NCI-H446 (cell line): ENCODE results near the gene BAIAP2.

Source experiments
- DNase-seq, 2 experiments: peaks; one replicate each; lab custom pipeline; 2025; lab: John Stamatoyannopoulos, UW

BAIAP2 gene

DNA sequence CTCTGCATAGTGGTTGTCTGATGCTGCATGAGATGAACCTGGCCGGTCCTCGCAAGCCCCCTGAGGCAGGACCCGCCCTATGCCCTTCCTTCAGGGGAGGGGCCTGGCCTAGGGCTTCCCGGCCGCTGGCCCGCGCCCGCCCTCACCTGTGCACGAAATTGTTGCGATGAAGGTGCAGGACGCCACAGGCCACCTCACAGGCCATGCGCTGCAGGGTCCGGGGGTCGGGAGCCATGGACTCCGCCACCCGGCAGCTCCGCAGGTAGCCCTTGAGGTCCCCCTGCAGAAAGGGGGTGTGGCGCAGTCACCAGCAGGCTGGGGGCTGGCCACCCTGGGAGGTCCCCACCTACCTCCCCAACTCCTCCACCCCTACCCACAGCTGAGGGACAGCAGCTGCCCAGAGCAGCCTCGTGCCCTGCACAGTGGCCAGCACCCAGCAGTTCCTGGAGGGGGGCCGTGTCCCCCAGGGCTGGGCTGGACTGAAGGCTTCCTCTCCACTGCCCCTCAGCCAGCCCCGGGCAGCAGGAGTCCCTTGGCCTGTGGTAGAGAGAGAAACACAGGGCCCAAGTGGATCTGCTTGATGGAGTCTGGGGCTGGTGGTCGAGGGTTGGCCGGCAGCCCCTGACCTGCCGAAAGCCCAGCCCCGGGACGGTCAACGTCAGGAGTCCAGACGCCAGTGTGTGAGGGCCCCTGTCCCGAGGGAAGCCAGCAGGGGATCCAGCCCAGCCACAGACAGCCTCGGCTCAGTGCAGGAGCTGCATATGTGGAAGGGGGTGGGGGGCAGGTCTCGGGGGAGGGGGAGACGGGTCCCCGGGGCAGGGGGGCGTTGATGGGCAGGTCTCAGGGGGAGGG is 91.6 kb downstream of the BAIAP2 start:
- DNase-seq, result no peak

DNA sequence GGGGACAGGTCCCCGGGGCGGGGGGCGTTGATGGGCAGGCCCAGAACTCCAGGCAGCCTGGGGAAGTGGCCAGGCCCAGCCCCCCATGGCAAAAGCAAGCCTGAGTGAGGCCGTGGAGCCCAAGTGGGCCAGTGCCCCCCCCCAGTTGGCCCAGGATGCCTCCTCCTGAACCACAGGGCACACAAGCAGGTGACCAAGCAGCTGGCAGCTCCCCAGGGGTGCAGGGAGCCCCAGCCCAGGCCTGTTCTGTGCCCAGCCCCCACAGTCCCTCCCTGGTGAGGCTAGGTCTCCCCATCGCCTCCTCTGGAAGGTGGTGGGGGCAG is 92.1 kb downstream of the BAIAP2 start:
- DNase-seq, result no peak

DNA sequence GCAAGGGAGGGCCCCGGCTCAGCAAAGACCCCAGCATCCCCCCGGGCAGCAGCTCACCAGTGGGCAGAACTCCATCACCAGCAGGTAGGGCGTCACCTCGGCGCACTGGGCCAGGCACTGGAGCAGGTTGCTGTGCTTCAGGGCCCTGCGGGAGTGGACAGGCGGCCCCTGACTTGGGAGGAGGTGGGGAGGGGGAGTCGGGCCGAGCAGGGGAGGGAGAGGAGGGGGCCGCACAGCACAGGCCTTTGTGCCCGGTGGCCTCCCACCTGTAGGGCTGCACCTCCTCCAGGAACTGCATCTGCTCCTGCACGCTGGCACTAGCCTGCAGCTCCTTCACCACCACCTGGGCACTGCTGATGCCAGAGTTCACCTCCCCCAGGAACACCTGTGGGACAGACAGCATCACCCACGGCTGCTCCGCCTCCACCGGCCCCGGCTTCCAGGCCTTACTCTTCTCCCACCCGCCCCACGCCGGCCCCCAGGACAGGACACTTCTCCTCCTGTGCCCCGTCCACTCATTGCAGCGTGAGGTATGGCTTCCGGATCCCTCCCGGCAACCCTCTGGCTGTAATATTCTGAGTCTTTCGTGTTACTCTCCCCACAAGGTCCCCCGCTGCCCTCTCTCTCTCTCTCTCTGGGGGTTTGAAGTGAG is 92.7 kb downstream of the BAIAP2 start:
- no peak for DNase-seq

DNA sequence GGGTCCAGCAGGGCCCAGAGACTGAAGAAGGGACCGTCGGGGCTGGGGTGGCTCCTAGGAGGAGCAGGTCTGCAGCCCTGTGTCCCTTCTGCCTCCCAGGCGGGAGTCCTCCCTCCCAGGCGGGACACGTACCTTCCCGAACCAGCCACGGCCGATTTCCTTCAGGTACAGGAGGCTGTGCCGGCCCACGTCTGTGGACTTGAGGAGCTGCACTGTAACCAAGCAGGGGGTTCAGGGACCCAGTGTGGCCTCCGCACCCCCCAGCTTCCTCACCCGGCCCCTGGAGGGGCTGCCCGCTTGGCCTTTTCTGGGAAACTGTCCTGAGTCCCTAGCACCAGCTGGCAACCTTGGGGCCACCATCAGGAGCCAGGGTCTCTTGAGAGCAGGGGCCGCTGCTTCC is 93.4 kb downstream of the BAIAP2 start:
- DNase-seq, result no peak

DNA sequence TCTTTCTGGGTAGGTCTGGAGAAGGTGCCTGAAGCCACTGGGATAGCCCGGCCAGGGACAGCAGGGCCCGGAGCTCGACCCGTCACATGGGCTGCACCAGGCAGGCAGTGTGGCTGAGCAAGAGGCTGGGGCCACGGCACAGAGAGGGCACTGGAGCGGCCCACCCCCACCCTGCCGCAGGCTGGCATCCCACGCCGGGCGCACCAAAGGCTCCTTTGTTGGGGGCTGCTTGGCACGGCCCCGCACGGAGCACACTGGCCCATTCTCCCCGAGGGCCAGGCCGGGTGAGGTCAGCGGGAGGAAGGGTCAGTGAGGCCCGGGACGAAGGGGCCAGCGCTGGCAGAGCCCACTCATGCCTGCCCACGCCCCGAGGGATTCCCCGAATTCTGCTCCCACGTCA is 93.8 kb downstream of the BAIAP2 start:
- no peak for DNase-seq

DNA sequence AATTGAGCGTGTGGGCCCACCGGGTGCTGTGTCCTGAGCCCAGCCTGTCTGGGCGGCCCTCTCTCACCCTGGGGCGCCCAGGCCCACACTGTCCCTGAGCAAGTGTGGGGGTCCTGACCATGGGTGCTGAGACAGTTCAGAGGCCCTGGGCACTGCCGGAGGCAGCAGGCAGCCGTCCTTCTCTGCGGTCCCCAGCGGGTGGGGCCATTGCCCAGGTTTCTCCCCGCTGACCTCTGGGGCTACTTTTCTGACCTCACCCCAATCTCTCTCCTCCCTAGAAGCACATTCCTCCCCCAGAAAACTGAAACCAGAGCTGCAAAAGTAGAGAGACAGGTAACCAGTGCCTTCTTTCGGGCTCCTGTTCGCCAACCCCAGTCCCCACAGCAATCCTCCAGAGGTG is 94.3 kb downstream of the BAIAP2 start:
- no peak for DNase-seq

DNA sequence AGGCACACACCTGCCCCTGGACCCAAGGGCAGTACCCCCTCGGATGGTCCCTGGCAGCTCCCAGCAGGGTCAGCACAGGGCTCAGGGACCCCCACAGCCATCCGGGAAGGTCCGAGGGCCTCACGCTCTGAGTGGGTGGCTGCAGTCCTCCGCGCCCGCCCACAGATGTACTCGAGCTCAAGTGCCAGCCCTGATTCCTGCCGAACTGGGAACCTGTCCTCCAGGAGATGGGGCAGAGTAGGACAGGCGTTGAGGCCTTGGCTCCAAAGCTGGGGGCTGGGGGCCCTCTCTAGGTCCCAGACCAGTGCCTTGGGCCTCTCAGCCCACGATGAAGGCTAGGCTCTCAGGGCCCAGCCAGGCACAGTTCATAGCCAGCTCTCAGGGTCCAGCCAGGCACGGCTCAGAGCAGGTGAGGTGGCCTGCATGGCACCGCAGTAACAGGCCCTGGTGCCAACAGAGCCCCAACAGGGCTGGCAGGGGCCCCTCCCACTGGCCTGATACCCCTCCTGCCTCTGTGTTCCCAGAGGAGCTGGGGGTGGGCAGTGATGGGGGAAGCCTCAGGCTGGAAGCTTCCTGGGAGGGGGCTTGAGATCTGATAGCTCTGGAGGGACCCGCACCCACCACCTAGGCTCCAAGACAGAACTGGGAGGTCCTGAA is 94.9 kb downstream of the BAIAP2 start:
- DNase-seq, result no peak

DNA sequence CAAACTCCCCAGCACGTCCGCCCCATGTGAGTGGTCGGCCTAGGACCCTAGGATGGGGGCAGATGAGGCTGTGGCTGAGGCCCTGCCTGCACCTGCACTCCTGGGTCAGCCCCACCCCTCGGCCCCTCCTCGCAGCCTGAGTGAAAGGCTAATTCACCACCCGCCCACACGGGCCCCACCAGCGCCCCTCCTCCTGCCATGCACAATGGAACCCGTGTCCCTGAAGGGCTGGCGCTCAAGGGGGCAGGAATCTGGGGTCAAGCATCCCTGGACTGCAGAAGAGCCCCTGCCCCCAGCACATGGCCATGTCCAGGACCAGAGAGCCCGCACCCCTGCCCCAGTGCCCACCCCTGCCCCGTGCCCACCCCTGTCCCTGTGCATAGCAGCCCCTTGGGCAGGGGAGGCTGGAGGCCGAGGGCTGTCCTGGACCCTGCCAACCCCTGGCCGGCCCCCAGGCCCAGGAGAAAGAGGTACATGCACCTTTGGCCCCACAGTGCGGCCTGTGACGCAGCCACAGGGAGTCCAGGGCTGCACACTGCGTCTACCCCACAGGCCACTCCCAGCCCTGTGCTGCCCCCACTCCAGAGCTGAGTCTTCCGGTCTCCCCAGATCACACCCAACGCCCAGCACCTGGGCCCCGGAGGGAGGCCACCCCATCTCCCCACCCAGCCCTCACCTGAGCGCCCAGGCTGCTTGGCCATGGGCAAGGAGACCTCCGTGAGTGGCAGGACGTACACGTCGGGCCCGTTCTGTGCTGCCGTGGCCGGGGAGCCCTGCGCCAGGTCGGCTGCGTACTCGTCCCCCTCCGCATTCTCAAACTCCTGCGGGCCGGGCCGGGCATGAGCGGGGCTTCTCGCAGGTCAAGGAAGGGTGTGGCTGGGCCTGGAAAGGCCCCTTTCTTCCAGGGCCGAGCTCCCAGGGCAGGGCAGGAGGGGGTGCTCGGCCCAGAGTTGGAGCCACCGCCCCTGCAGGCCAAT is 95.7 kb downstream of the BAIAP2 start:
- DNase-seq, result no peak

DNA sequence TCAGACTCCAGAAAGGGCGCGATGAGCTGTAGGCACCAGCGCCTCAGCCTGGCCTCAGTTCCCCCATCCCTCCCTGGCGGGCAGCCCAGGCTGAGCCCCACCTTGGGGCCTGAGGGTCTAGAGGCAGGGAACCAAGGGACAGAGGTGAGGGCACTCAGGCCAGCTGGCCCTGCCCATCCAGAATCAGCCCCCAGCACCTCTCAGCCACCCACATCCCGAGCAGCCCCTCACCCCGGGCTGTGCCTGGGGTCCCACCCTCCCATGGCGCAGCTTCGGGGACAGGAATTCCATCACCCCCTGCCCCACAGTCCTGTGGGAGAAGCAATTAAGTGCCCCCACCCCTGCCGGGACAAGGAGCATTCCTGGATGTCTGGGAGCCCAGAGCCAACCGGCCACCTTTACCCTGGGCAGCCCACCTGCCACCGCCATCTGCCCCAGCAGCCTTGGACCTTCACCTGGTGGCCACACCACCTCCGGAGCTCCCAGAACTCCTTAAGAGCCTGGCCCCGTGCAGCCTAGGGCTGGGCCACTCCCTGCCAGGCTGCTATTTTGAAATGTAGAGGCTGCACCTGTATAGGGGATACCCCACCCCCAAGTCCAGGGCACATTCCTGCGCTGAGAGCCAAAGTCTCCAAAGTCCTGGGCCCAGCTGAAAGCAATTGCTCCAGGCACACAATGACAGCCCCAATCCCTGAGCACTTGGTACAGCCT is 96.7 kb downstream of the BAIAP2 start:
- no peak for DNase-seq

DNA sequence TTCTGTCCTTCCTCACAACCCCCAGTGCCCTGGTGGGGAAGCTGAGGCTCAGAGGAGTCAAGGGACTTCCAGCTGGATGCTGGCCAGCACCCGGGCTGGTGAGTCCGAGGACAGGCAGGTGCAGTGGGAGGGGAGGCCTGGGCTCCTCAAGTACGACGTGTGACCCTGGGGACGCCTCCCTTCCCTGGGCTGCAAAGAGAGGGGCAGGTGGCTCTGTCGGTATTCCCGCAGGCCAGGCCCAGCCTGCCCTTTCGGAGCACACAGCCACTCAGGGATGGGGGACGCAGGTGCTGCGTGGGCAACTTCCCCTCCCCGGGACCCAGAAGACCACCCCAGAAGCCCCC is 97.2 kb downstream of the BAIAP2 start:
- no peak for DNase-seq

DNA sequence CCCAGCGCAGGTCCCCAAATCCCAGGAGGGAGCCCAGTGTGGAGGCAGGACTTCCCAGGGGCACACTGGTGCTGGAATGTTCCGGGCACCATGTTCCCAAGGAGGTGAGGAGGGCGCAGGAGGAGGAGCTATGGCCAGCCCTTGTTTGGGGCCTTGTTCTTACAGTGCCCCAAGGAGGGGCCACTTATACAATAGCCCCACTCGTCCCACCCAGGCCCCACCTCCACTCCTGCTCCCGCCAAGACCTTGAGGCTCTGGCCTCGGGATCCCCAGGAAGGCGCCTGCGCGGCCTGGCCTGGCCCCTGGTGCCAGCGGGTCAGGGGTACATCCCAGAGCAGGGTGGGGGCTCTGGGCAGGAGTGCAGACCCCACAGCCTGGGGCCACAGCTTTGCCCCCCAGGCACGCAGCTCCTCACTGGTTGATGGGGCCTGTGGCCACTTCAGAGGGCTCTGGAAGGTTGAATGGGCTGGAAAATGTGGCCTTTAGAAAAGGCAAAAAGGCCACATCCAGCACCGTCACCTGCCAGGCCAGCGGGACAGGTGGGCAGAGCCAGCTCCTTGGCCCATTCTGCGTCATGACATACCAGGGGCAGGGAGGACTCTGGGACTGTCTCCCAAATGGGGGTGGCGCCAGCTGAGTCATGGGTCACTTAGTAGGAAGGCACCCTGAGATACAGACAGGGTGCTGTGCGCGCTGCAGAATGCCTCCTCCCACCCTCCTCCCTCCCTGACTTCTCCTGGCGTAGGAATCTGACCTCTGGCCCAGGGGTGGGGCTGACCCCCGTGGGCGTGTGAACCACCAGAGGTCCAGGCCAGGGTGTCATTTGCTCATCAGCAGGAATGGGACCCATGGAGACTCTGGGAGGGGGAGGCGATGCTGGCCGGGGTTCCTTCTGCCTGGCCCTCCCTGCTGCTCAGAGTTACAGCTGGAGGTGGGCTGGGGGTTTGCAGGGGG is 98.1 kb downstream of the BAIAP2 start:
- no peak for DNase-seq

DNA sequence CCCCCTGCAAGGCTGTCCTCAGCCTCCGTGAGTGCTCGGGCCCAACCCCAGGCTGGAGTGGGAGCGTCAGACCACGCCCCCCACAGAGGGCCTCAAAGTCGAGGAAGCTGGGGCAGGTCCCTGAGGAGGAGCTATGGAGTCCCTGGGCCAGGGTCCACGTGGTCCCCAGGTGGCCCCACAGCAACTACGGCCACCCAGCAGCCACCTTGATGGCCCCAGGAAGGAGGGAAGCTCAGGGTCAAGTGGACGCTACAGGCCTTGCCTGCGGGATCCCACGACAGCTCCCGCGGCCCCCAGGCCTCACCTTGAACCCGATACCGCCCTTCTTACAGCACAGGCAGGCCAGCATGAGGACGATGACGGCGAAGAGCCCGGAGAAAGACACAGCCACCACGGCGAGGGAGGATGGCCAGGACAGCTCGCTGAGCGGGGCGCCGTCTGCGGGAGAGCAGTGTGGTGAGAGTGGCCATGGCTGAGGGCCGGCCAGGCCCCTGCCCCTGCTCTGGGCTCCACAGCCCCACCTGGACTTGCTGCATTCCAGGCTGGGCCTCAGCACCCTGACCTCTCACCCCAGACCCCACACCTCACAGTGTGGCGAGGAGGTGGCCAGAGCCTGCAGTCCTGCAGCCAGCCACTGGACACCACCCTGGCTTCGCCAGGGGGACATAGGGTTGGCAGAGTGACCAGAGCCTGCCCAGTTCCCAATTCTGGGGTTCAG is 99.3 kb downstream of the BAIAP2 start:
- no peak for DNase-seq

DNA sequence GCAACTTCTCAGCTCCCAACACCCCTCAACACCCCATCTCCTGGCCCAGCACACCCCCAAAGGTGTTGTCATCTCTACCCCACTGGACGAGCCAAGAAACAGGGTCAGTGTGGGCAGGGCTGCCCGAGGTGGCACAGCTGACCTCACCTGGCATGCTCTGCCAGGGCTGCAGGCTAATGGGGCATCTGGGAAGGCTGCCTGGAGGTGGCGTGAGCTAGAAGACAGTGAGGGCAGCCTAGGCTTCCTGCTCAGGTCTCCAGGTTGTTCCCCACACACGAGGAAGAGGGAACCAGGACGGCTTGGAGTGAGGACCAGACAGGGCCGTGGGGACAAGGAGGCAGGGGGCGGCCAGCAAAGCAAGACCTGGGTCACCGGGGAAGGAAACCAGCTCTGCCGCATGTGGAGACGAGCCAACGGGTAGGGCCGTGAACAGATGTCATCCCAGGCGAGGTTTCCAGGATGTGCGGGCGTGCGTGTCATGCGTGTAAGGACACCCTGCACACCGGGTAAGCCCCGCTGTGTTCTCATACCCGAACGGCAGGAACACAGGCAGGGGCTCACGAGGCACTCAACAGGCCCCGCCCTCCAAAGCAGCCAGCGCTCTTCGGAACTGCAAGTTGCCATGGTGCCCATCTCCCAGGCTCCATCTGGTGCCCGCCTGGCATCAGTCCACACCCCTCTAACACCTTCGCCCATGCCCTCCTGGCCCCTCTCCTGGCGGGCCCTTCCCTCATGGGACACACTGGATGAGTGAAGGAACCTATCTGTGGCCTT is 100.7 kb downstream of the BAIAP2 start:
- DNase-seq, result peak; percentile 42 to 79

DNA sequence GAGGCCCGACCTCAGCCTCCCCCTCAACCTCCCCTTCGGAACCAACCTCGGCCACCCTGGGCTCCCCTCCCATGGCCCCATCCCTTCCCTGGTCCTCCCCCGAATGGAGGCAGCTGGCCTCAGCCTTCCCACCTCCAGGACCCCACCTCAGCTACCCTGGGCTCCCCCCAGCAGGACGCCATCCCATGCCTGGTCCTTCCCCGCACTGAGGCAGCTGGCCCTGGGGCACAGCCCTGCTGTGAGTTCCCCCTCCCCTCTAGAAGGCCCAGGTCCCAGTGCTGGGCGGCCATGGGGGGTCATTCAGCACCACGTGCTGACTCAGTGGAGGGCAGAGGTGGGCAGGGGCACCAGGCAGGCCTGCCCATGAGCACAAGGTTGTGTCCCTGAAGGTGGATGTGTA is 101.4 kb downstream of the BAIAP2 start:
- no peak for DNase-seq

DNA sequence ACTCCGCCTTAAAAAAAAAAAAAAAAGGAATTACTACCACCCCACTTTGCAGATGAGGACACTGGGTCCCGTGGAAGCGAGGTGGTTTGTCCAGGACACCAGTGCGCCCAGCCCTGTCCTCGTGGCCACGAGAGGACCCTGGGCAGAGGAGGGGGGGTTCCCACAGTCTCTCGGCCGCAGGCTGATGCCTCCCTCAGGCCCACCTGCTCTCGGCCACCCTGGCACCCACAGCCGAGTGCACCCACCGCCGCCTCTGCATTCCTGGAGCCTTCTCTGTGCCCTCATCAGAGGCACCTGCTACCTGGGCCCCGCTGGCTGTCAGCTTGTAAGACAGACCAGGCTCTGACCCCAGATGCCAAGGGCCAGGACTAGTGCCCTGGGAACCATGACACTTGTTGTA is 102.3 kb downstream of the BAIAP2 start:
- DNase-seq, result no peak

DNA sequence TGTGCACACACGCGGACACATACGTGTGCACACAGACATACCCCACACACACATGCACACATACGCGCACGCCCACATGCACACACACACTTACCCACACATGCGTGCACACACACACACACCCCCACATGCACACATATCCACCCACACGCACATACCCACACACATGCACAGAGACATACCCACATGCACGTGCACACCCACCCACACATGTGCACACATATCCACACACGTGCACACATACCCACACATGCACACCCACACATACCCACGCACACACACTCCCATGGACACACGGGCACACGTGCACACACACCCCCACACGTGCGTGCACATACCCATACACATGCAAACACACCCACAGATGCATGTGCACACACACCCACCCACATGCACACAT is 103.1 kb downstream of the BAIAP2 start:
- DNase-seq, result no peak

DNA sequence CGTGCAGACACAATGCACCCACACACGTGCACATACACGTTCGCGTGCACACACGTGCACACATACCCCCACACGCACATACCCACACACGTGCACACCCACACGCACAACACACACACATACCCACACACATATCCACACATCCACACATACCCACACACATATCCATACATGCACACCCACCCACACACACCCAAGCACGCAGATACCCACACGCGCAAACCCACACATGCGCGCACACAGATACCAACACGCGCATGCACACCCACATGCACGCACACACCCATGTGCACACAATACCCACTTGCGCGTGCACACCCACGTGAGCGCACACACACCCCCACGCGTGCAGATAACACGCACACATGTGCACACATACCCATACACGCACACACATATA is 103.5 kb downstream of the BAIAP2 start:
- DNase-seq, result no peak

DNA sequence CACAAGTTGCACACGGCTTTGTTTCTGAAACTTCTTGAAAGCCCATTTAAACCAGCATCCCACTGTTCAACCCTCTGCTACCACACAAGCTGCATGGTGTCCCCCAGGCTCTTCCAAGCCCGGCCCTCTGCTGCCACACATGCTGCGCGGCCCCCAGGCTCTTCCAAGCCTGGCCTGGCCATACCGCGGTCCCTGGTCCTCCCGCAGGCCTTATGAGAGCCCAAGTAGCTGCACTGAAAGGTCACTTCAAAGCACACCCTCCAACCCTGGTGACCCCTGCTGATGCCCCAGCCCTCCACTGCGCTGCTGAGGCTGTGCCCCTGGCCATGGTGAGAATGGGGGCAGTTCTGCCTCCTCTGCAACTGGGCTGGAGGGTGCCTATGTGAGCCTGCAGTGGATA is 104.5 kb downstream of the BAIAP2 start:
- no peak for DNase-seq

DNA sequence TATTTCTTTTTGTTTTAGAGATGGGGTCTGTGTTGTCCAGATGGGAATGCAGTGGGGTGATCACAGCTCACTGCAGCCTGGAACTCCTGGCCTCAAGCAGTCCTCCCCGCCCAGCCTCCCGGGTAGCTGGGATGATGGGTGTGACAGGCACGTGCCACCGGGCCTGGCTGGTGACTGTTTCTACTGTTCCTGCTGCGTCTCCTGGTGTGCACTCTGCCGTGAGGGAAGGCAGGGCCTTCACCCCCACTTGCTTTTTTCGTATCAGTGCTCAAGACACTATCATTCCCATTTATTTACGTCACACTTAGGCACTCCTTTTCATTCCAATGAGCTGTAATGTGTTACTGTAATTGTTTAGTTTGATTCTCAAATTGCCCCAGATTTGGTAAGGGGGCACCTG is 105.1 kb downstream of the BAIAP2 start:
- no peak for DNase-seq
